GM12872 (cell line): ENCODE data around the gene PPP1R14B.

Source experiments
- CTCF ChIP-seq: IDR thresholded peaks from 3 replicates; pipeline ENCODE4 v1.5.1; 2011; ENCODE audit warnings: low read depth, mild to moderate bottlenecking, low read length, moderate library complexity; ENCODE audit not compliant: insufficient read depth

The PPP1R14B gene

DNA sequence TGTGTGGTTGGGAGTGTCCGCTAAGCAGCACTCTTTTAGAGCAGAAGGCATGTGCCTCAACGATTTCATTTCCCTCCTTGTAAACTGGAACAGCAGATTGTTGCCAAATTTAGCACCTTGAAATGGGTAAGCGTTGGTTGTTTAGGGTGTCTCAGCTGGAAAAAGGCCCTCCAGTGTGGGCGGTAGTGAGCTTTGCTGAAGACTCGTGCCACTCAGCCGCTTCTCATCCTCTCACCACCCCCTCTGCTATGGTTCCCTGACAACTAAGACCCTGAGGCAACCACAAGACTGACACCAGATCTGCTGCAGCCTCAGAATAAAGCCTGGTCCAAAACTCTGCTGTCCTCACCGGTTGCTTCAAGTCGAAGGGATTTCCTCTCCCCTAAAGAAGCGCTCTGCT is 50.1 kb downstream of the PPP1R14B start:
- no peak for TF ChIP-seq CTCF
